Smooth muscle cell (in vitro differentiated cells): ENCODE measurements around the gene PLXNC1. TPM values are rescaled to one million over a fixed set of nuclear protein-coding genes. Genes with fewer than 3 reads are reported as not detected.

Source experiments
- DNase-seq: peaks from one replicate; lab custom pipeline; 2025; ENCODE audit not compliant: unreplicated experiment; lab: John Stamatoyannopoulos, UW
- H2AFZ ChIP-seq: fragments of 200-600 bp; sonication (generic); 2 replicates; pipeline ENCODE4 v1.6.0; 2016; ENCODE audit warnings: antibody characterized with exemption, low read depth, mild to moderate bottlenecking
- H3F3A ChIP-seq: fragments of 200-600 bp; sonication (generic); 2 replicates; pipeline ENCODE4 v1.6.0; 2017; ENCODE audit warnings: antibody characterized with exemption, low read depth
- H3K27ac ChIP-seq: fragments of 200-600 bp; sonication (generic); 2 replicates; pipeline ENCODE4 v1.5.1; 2016; ENCODE audit warnings: low read depth, mild to moderate bottlenecking
- H3K27me3 ChIP-seq: fragments of 200-600 bp; sonication (generic); 2 replicates; pipeline ENCODE4 v1.6.1; 2016; ENCODE audit warnings: low read depth, mild to moderate bottlenecking
- H3K36me3 ChIP-seq: fragments of 200-600 bp; sonication (generic); 2 replicates; pipeline ENCODE4 v1.5.1; 2016; ENCODE audit warnings: low read depth
- H3K4me1 ChIP-seq: fragments of 200-600 bp; sonication (generic); 2 replicates; pipeline ENCODE4 v1.5.1; 2016; ENCODE audit warnings: low read depth
- H3K4me2 ChIP-seq: fragments of 200-600 bp; sonication (generic); 2 replicates; pipeline ENCODE4 v1.6.0; 2016; ENCODE audit warnings: mild to moderate bottlenecking
- H3K4me3 ChIP-seq: fragments of 200-600 bp; sonication (generic); 2 replicates; pipeline ENCODE4 v1.5.1; 2016; ENCODE audit warnings: mild to moderate bottlenecking
- H3K79me2 ChIP-seq: fragments of 200-600 bp; sonication (generic); 2 replicates; pipeline ENCODE4 v1.6.0; 2016; ENCODE audit warnings: low read depth, mild to moderate bottlenecking
- H3K9ac ChIP-seq: fragments of 200-600 bp; sonication (generic); 2 replicates; pipeline ENCODE4 v1.6.0; 2016; ENCODE audit warnings: low read depth
- H3K9me3 ChIP-seq: fragments of 200-600 bp; sonication (generic); replicated peaks from 2 replicates; pipeline ENCODE4 v1.5.1; 2016; ENCODE audit warnings: low read depth
- H4K20me1 ChIP-seq: fragments of 200-600 bp; sonication (generic); 2 replicates; pipeline ENCODE4 v1.6.0; 2016; ENCODE audit warnings: low read depth
- CTCF ChIP-seq: fragments of 200-600 bp; sonication (generic); IDR thresholded peaks from 2 replicates; pipeline ENCODE4 v1.5.1; 2017; ENCODE audit warnings: borderline replicate concordance, mild to moderate bottlenecking, antibody characterized with exemption; ENCODE audit not compliant: insufficient read depth, poor library complexity, severe bottlenecking
- WGBS: methylation state at CpG from one replicate; pipeline ENCODE4 v1.1.7; 2016; ENCODE audit warnings: low lambda C conversion rate; 5-methylcytosine and 5-hydroxymethylcytosine counted together
- polyA plus RNA-seq: library from polyadenylated mRNA; unstranded; fragments of >200 nt; fragmentation: Nextera tagmentation; extraction: Ambion mirVana; gene quantifications from 2 replicates; pipeline ENCODE4 v1.2.1, GENCODE V29; 2016
- total RNA-seq: library from RNA; depleted of rRNA; stranded (reverse); fragments of >200 nt; gene quantifications from 2 replicates; pipeline ENCODE4 v1.2.3, GENCODE V29; 2014

Gene PLXNC1
- total and polyA plus RNA-seq, 2 experiments from 2014 or later: 0.49 to 0.66 TPM

- Histone ChIP-seq H3K27me3 (no peaks in the 10 kb centered on the region), H3K9ac (no peak overlapping the region), H3K36me3 (no peaks in the 10 kb centered on the region), H3K4me2 (peak overlapping the region; percentile 90), H3F3A (no peaks in the 10 kb centered on the region), H4K20me1 (no peaks in the 10 kb centered on the region), H3K4me3 (peak overlapping the region; percentile 70), H3K27ac (no peak overlapping the region), H3K9me3 (no peaks in the 10 kb centered on the region), H2AFZ (peak overlapping the region; percentile 92), H3K4me1 (no peaks in the 10 kb centered on the region), H3K79me2 (no peaks in the 10 kb centered on the region)
- peak; percentile 87 for TF ChIP-seq CTCF
- 31% methylated on average over 38 of the region's 38 CpGs for WGBS
- peak; percentile 41 for DNase-seq
Measured at GRCh38 chr12:94100990-94101737, 47.2 kb upstream of the PLXNC1 start.

- TF ChIP-seq CTCF: peak; percentile 77
Measured at GRCh38 chr12:94101738-94102660, 46.4 kb upstream of the PLXNC1 start.

GRCh38 chr12:94103986-94104385, 44.4 kb upstream of the PLXNC1 start:
- Histone ChIP-seq H3K9ac (no peak overlapping the region), H3K27me3 (no peaks in the 10 kb centered on the region), H3K79me2 (no peaks in the 10 kb centered on the region), H3F3A (no peaks in the 10 kb centered on the region), H4K20me1 (no peaks in the 10 kb centered on the region), H3K9me3 (no peaks in the 10 kb centered on the region), H3K36me3 (no peaks in the 10 kb centered on the region), H3K27ac (no peak overlapping the region), H2AFZ (no peak overlapping the region), H3K4me2 (no peak overlapping the region), H3K4me3 (no peak overlapping the region), H3K4me1 (peaks cover 8% of the 10 kb centered on the region)
- TF ChIP-seq CTCF: no peak
- DNase-seq: no peak
- 91% methylated on average over 4 of the region's 4 CpGs for WGBS

More at GRCh38 chr12:94101738-94102660, 46.4 kb upstream of the PLXNC1 start:
- H3K4me1 ChIP-seq: no peaks in the 10 kb centered on the region
- H3K9me3 ChIP-seq: no peaks in the 10 kb centered on the region
- H3F3A ChIP-seq: no peaks in the 10 kb centered on the region
- peak overlapping the region; percentile 70 for H3K4me3 ChIP-seq
- H3K36me3 ChIP-seq: no peaks in the 10 kb centered on the region
- peak overlapping the region; percentile 90 for H3K4me2 ChIP-seq
- H2AFZ ChIP-seq: peak overlapping the region; percentile 92
- no peak overlapping the region for H3K27ac ChIP-seq
- H3K79me2 ChIP-seq: no peaks in the 10 kb centered on the region
- H4K20me1 ChIP-seq: no peaks in the 10 kb centered on the region
- H3K27me3 ChIP-seq: no peaks in the 10 kb centered on the region
- peak; percentile 40 for DNase-seq
- no peak overlapping the region for H3K9ac ChIP-seq
- WGBS: 4% methylated on average over 50 of the region's 50 CpGs
